Activated T-helper 17 cell treated with anti-CD3 and anti-CD28 coated beads, Interleukin-2, amount 50 U/mL, for 72 hours (primary cell): ENCODE results near the gene JUNB. TPM values are rescaled to one million over a fixed set of nuclear protein-coding genes. Genes with fewer than 3 reads are reported as not detected.
A peak's percentile ranks its signal among the peaks of the same experiment; 100 is the strongest.

Experiments
- ATAC-seq: fragments of 150-1000 bp; cut with Tn5 transposase; replicated peaks from 2 replicates; pipeline ENCODE4 v1.10.0; 2021; ENCODE audit warnings: mild to moderate bottlenecking, moderate library complexity
- H3K27ac Mint-ChIP-seq: one replicate; pipeline ENCODE4 v1.8.0; 2022; ENCODE audit warnings: mixed read lengths
- H3K27me3 Mint-ChIP-seq: one replicate; pipeline ENCODE4 v1.8.0; 2022; ENCODE audit warnings: mixed read lengths
- H3K36me3 Mint-ChIP-seq: one replicate; pipeline ENCODE4 v1.8.0; 2022; ENCODE audit warnings: low read depth, mild to moderate bottlenecking, mixed read lengths
- H3K4me1 Mint-ChIP-seq: one replicate; pipeline ENCODE4 v1.8.0; 2022; ENCODE audit warnings: mixed read lengths
- H3K4me3 Mint-ChIP-seq: one replicate; pipeline ENCODE4 v1.8.0; 2022; ENCODE audit warnings: mild to moderate bottlenecking, mixed read lengths
- H3K9me3 Mint-ChIP-seq: one replicate; pipeline ENCODE4 v1.8.0; 2022; ENCODE audit warnings: mixed read lengths
- total RNA-seq, 2 donors: library from RNA; stranded (reverse); gene quantifications; one replicate each; pipeline ENCODE4 v1.2.3, GENCODE V29; 2022

The JUNB gene
- total RNA-seq: 100 to 1,000 TPM; 328 to 586 TPM

GRCh38 chr19:12791345-12792050 lies at the start of gene JUNB:
TSS of gene JUNB (plus strand) at chr19:12791486. CDS start at chr19:12791772, 286 bp downstream.
- peak; percentile 47 for ATAC-seq
- Mint-ChIP-seq H3K9me3 (no peaks in the 10 kb centered on the region), H3K27ac (peak within 1 kb of the TSS; percentile 98), H3K27me3 (no peaks in the 10 kb centered on the region), H3K36me3 (peaks cover 54% of the 10 kb centered on the region), H3K4me3 (peak within 1 kb of the TSS; percentile 97), H3K4me1 (peaks cover 15% of the 10 kb centered on the region)

GRCh38 chr19:12745166-12745897 lies 46.0 kb upstream of the JUNB start:
- Mint-ChIP-seq H3K36me3 (peaks cover 67% of the 10 kb centered on the region), H3K27me3 (no peaks in the 10 kb centered on the region), H3K9me3 (peaks cover 4% of the 10 kb centered on the region), H3K4me3 (no peak overlapping the region), H3K4me1 (no peaks in the 10 kb centered on the region), H3K27ac (no peak overlapping the region)
- ATAC-seq: no peak

GRCh38 chr19:12748489-12748888 lies 42.8 kb upstream of the JUNB start:
- Mint-ChIP-seq H3K27ac (no peak overlapping the region), H3K4me1 (no peaks in the 10 kb centered on the region), H3K9me3 (peaks cover 4% of the 10 kb centered on the region), H3K27me3 (peaks cover 3% of the 10 kb centered on the region), H3K36me3 (peaks cover 43% of the 10 kb centered on the region), H3K4me3 (no peak overlapping the region)
- no peak for ATAC-seq

GRCh38 chr19:12749938-12750521 lies 41.3 kb upstream of the JUNB start:
- H3K36me3 Mint-ChIP-seq: peaks cover 34% of the 10 kb centered on the region
- no peak overlapping the region for H3K27ac Mint-ChIP-seq
- H3K4me1 Mint-ChIP-seq: no peaks in the 10 kb centered on the region
- H3K27me3 Mint-ChIP-seq: peaks cover 3% of the 10 kb centered on the region
- peaks cover 4% of the 10 kb centered on the region for H3K9me3 Mint-ChIP-seq
- peak; percentile 11 for ATAC-seq
- H3K4me3 Mint-ChIP-seq: peak overlapping the region; percentile 6

- Mint-ChIP-seq H3K9me3 (peaks cover 4% of the 10 kb centered on the region), H3K4me1 (no peaks in the 10 kb centered on the region), H3K4me3 (no peak overlapping the region), H3K27me3 (peaks cover 8% of the 10 kb centered on the region), H3K27ac (no peak overlapping the region), H3K36me3 (peaks cover 25% of the 10 kb centered on the region)
- no peak for ATAC-seq
Measured at GRCh38 chr19:12750851-12751250, 40.4 kb upstream of the JUNB start.

- Mint-ChIP-seq H3K27ac (no peak within 1 kb of the TSS), H3K4me1 (no peaks in the 10 kb centered on the region), H3K27me3 (peaks cover 11% of the 10 kb centered on the region), H3K36me3 (peaks cover 18% of the 10 kb centered on the region), H3K4me3 (no peak within 1 kb of the TSS), H3K9me3 (peaks cover 4% of the 10 kb centered on the region)
- no peak for ATAC-seq
Measured at GRCh38 chr19:12751635-12752034, 39.7 kb upstream of the JUNB start, which contains the start of gene BEST2. TSS of gene BEST2 (plus strand) at chr19:12751791. CDS start at chr19:12752593, 802 bp downstream.

GRCh38 chr19:12752056-12752781 lies 39.1 kb upstream of the JUNB start:
- no peak for ATAC-seq
- Mint-ChIP-seq H3K4me1 (no peaks in the 10 kb centered on the region), H3K36me3 (peaks cover 12% of the 10 kb centered on the region), H3K27ac (no peak overlapping the region), H3K27me3 (peaks cover 11% of the 10 kb centered on the region), H3K9me3 (peaks cover 4% of the 10 kb centered on the region), H3K4me3 (no peak overlapping the region)

GRCh38 chr19:12754465-12755196 lies 36.7 kb upstream of the JUNB start:
- Mint-ChIP-seq H3K9me3 (no peaks in the 10 kb centered on the region), H3K27me3 (peaks cover 11% of the 10 kb centered on the region), H3K36me3 (no peaks in the 10 kb centered on the region), H3K4me3 (no peak overlapping the region), H3K27ac (no peak overlapping the region), H3K4me1 (no peaks in the 10 kb centered on the region)
- no peak for ATAC-seq

- Mint-ChIP-seq H3K4me1 (no peaks in the 10 kb centered on the region), H3K9me3 (no peaks in the 10 kb centered on the region), H3K4me3 (no peak overlapping the region), H3K36me3 (no peaks in the 10 kb centered on the region), H3K27ac (no peak overlapping the region), H3K27me3 (peaks cover 11% of the 10 kb centered on the region)
- ATAC-seq: no peak
Measured at GRCh38 chr19:12756150-12756883, 35.0 kb upstream of the JUNB start.

- Mint-ChIP-seq H3K36me3 (no peaks in the 10 kb centered on the region), H3K4me1 (no peaks in the 10 kb centered on the region), H3K9me3 (no peaks in the 10 kb centered on the region), H3K4me3 (peak overlapping the region; percentile 35), H3K27me3 (peaks cover 8% of the 10 kb centered on the region), H3K27ac (no peak overlapping the region)
- ATAC-seq: peak; percentile 89
Measured at GRCh38 chr19:12757544-12758274, 33.6 kb upstream of the JUNB start.

GRCh38 chr19:12759686-12760085 lies 31.6 kb upstream of the JUNB start:
- no peak overlapping the region for H3K27ac Mint-ChIP-seq

GRCh38 chr19:12763100-12763499 lies 28.2 kb upstream of the JUNB start:
- ATAC-seq: no peak
- Mint-ChIP-seq H3K9me3 (no peaks in the 10 kb centered on the region), H3K27ac (no peak overlapping the region), H3K4me3 (no peak overlapping the region), H3K27me3 (no peaks in the 10 kb centered on the region), H3K36me3 (no peaks in the 10 kb centered on the region), H3K4me1 (no peaks in the 10 kb centered on the region)

More at GRCh38 chr19:12759686-12760085, 31.6 kb upstream of the JUNB start:
- no peaks in the 10 kb centered on the region for H3K9me3 Mint-ChIP-seq
- H3K4me1 Mint-ChIP-seq: no peaks in the 10 kb centered on the region
- H3K4me3 Mint-ChIP-seq: no peak overlapping the region
- no peak for ATAC-seq
- peaks cover 8% of the 10 kb centered on the region for H3K27me3 Mint-ChIP-seq
- no peaks in the 10 kb centered on the region for H3K36me3 Mint-ChIP-seq

- no peak overlapping the region for H3K4me3 Mint-ChIP-seq
- H3K27ac Mint-ChIP-seq: no peak overlapping the region
- H3K9me3 Mint-ChIP-seq: no peaks in the 10 kb centered on the region
- no peaks in the 10 kb centered on the region for H3K4me1 Mint-ChIP-seq
- no peak for ATAC-seq
- no peaks in the 10 kb centered on the region for H3K36me3 Mint-ChIP-seq
- no peaks in the 10 kb centered on the region for H3K27me3 Mint-ChIP-seq
Measured at GRCh38 chr19:12764698-12765097, 26.6 kb upstream of the JUNB start.
